ENCODE data around the gene MYBPC2. TPM values are rescaled to one million over a fixed set of nuclear protein-coding genes. Genes with fewer than 3 reads are reported as not detected.

The MYBPC2 gene
- total and polyA plus RNA-seq, 2 donors (not counting 3 experiments of a cell fraction or from before 2014, with no cell fraction given) = 0.03 TPM; not detected in 1

GRCh38 chr19:50511069-50511822 lies 78.6 kb downstream of the MYBPC2 start, which contains the start of gene JOSD2:
Gene JOSD2 (minus strand): TSS chr19:50511191. CDS start chr19:50510431, 760 bp downstream.
- H3K9me1 ChIP-seq (replicated peaks; ENCODE audit: control insufficient read depth, extremely low read depth, insufficient read depth, low read length) = no peaks in the 10 kb centered on the region
- H3K27ac ChIP-seq (ENCODE audit: insufficient read depth, low read depth, low read length) = peak within 1 kb of the TSS; percentile 39
- BruUV-seq (replicated peaks) = no TSS peak
- no peaks in the 10 kb centered on the region for H3K36me3 ChIP-seq (ENCODE audit: control insufficient read depth in 2 of 2, extremely low read depth in 1 of 2, insufficient read depth in 2 of 2, low read length in 2 of 2)
- H3K4me3 ChIP-seq (replicated peaks in 1 of 3; ENCODE audit: insufficient read depth in 1 of 3, low read depth in 1 of 3, low read length in 3 of 3) = peak within 1 kb of the TSS; percentile 56 to 76 (median 75)
- peak; percentile 99 for DNase-seq (ENCODE audit: low read depth, low spot score)
- ChIA-PET POLR2A (interaction anchor here (0.6 to 1.0 kb wide), 3 partner anchors 50 to 182 kb away, joined by 3 to 5 read pairs (median 4); partner anchors contain the start of gene KCNC3), CTCF (interaction anchor here (0.8 to 1.7 kb wide), 8 partner anchors 18 to 272 kb away, joined by 3 to 10 read pairs (median 4); no protein-coding TSS in a partner anchor)
- H3K9ac ChIP-seq (replicated peaks; ENCODE audit: extremely low read depth, insufficient read depth, low read length) = peak within 1 kb of the TSS; percentile 92
- intact Hi-C loops (cut with micrococcal nuclease) = loop anchor here (1.0 to 2.0 kb wide), 7 partner anchors 35 to 597 kb away; partner anchors contain the start of genes CTU1, EMC10, GARIN5A and NR1H2
- H3K79me2 ChIP-seq (ENCODE audit: control insufficient read depth, insufficient read depth, low read length) = no peaks in the 10 kb centered on the region
- H4K20me1 ChIP-seq (replicated peaks; ENCODE audit: control insufficient read depth, extremely low read depth, insufficient read depth, low read length) = no peaks in the 10 kb centered on the region
- FAIRE-seq = peak; percentile 98
- TF ChIP-seq, protein P1, sequence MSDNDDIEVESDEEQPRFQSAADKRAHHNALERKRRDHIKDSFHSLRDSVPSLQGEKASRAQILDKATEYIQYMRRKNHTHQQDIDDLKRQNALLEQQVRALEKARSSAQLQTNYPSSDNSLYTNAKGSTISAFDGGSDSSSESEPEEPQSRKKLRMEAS (IDR thresholded peaks at IDR 0.05; ENCODE audit: insufficient read depth, insufficient read length) = peak; percentile 86
- TF ChIP-seq POLR2A (IDR thresholded peaks at IDR 0.05; ENCODE audit: low read depth, low read length) (peak; percentile 56), JUN (IDR thresholded peaks at IDR 0.05; ENCODE audit: borderline replicate concordance, insufficient read depth, insufficient read length, low read depth) (peak; percentile 56), GATA2 (IDR thresholded peaks at IDR 0.05; ENCODE audit: insufficient read depth, insufficient read length, low read depth, low read length) (no peak), FOS (IDR thresholded peaks at IDR 0.05; ENCODE audit: borderline replicate concordance, insufficient read depth, low read length) (no peak), MYC (IDR thresholded peaks at IDR 0.05; ENCODE audit: low read depth, low read length) (no peak)
- TF ChIP-seq, protein P2, sequence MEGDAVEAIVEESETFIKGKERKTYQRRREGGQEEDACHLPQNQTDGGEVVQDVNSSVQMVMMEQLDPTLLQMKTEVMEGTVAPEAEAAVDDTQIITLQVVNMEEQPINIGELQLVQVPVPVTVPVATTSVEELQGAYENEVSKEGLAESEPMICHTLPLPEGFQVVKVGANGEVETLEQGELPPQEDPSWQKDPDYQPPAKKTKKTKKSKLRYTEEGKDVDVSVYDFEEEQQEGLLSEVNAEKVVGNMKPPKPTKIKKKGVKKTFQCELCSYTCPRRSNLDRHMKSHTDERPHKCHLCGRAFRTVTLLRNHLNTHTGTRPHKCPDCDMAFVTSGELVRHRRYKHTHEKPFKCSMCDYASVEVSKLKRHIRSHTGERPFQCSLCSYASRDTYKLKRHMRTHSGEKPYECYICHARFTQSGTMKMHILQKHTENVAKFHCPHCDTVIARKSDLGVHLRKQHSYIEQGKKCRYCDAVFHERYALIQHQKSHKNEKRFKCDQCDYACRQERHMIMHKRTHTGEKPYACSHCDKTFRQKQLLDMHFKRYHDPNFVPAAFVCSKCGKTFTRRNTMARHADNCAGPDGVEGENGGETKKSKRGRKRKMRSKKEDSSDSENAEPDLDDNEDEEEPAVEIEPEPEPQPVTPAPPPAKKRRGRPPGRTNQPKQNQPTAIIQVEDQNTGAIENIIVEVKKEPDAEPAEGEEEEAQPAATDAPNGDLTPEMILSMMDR (IDR thresholded peaks at IDR 0.05; ENCODE audit: extremely low read depth in 1 of 2, insufficient read depth in 1 of 2, low read depth in 1 of 2, low read length in 2 of 2) = no peak
- H3K4me1 ChIP-seq (ENCODE audit: control insufficient read depth, extremely low read depth, insufficient read depth, low read length) = peaks cover 7% of the 10 kb centered on the region
- no peaks in the 10 kb centered on the region for H3K27me3 ChIP-seq (ENCODE audit: control insufficient read depth in 2 of 2, insufficient read depth in 2 of 2, low read length in 2 of 2)
- H2AFZ ChIP-seq (ENCODE audit: low read depth, low read length) = peak within 1 kb of the TSS; percentile 50
- H3K4me2 ChIP-seq (ENCODE audit: insufficient read depth, low read length) = peak within 1 kb of the TSS; percentile 92
- dilution Hi-C loops (cut with MboI; ENCODE audit: extremely low pct_ligation_motif_present, low sequenced_read_pairs) = no loop called here
- no peaks in the 10 kb centered on the region for H3K9me3 ChIP-seq (replicated peaks; ENCODE audit: control insufficient read depth, insufficient read depth, low read length)
